ENCODE data around the gene GALNT17.
"Not testable (repeated sequence)": the region's sequence is repeated elsewhere in the genome, so short reads cannot be mapped to it uniquely, and the experiment has no call there.

GALNT17 gene

DNA sequence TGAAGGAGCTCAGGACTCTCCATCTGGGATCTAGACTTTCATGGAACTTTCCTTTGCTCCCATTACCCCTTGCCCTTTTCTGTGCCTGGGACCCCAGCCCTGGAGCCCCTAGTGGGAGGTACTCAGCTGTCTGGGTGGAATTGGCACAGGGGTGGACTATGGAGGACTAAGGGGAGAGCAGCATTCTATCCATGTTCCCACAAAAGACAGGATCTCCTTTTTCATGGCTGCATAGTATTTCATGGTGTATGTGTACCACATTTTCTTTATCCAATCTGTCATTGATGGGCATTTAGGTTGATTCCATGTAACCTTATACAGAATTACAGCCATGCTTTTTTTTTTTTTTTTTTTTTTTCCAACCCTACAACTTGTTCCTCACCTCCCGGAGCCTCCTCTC, 89.1 kb downstream of the GALNT17 start:
- in situ Hi-C loops (cut with MboI; ENCODE audit: low pct_unique_long_range_greater_than_20kb, low sequenced_read_pairs), result no loop called here
- no peak for DNase-seq

DNA sequence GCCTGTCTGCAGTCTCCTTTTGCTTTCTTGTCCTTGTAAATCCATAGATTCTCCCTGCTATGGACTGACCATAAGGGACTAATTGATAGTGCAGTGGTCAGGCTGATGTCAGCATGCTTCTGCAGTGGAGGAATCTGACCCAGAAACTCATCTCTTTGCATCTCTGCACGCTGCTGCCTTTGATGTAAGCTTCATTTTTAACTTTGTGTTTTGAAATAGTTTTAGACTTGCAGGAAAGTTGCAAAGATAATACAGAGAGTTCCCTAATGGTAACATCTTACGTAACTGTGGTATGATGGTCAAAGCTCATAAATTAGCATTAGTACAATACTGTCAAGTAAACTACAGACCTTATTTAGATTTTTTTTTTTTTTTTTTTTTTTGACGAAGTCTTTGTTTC, 89.6 kb downstream of the GALNT17 start:
- DNase-seq, result no peak
- in situ Hi-C loops (cut with MboI; ENCODE audit: low pct_unique_long_range_greater_than_20kb, low sequenced_read_pairs), result no loop called here

DNA sequence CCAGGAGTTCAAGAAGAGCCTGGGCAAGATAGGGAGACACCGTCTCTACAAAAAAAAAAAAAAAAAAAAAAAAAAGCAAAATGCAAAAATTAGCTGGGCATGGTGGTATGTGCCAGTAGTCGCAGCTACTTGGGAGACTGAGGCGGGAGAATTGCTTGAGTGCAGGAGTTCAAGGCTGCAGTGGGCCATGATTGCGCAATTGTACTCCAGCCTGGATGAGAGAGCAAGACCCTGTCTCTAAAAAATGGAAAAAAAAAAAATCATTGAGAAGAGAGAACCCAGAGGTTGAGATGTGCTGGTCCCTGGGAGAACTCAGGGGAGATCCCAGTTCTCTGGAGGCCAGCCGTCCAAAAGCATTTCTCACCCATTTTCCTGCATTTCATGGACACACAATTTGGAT, 95.2 kb downstream of the GALNT17 start:
- no peak for DNase-seq
- in situ Hi-C loops (cut with MboI; ENCODE audit: low pct_unique_long_range_greater_than_20kb, low sequenced_read_pairs), result no loop called here

DNA sequence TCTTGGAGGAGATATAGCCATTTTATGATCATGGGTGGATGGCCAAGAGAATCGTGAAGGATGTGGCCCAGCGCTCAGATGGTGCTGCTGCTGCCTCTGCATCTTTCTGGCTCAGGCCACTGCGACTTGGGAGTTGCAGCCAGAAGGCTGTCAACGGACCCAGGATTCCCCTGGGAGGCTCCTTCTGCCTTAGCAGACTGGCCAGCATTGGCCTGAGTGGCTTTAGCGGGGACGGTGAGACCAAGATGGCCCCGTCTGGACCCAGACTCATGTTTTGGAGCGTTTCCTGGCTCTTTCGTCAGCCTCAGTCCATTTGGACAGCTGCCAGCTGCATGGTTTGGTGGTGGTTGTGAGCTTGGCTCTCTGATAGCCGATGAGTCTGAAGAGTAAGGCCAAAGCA, 97.2 kb downstream of the GALNT17 start:
- DNase-seq, result no peak
- in situ Hi-C loops (cut with MboI; ENCODE audit: low pct_unique_long_range_greater_than_20kb, low sequenced_read_pairs), result no loop called here

DNA sequence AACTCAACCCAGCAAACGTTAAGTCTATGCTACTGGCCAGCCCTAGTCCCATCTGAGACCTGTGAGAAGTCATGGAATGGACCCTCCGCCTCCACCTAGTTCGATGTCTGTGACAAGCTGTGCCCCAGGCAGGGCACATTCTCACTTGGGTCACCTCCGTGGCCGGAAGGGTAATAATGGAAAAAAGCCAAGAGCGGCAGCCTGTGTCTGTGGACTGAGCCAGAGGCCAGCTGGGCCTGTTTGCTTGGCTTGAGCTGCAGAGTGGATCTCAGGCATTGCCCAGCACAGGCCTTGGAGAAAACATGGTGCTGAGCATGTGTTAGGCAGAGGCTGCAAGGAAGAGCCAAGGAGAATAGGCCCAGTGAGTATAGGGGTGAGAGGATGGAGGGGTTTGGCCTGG, 97.8 kb downstream of the GALNT17 start:
- in situ Hi-C loops (cut with MboI; ENCODE audit: low pct_unique_long_range_greater_than_20kb, low sequenced_read_pairs), result no loop called here
- no peak for DNase-seq

DNA sequence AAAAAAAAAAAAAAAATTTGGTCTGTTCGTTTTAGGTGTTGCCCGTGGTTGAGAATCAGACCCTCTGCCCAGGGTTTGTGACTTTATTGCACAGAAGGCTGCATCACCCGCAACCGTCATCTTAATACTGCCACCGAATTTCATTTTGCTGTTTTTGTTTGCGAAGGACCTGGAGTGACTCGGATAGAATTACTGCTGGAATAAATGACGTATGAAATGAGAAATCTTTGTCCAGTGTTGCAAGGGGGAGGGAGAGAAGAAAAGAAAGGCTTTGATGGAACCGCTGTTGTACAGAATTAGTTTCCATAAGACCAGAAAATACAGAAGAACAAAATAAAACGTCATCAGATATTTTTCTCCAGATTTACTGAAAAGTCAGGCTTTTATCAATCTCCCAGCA, 103.3 kb downstream of the GALNT17 start:
- no peak for DNase-seq
- in situ Hi-C loops (cut with MboI; ENCODE audit: low pct_unique_long_range_greater_than_20kb, low sequenced_read_pairs), result no loop called here

DNA sequence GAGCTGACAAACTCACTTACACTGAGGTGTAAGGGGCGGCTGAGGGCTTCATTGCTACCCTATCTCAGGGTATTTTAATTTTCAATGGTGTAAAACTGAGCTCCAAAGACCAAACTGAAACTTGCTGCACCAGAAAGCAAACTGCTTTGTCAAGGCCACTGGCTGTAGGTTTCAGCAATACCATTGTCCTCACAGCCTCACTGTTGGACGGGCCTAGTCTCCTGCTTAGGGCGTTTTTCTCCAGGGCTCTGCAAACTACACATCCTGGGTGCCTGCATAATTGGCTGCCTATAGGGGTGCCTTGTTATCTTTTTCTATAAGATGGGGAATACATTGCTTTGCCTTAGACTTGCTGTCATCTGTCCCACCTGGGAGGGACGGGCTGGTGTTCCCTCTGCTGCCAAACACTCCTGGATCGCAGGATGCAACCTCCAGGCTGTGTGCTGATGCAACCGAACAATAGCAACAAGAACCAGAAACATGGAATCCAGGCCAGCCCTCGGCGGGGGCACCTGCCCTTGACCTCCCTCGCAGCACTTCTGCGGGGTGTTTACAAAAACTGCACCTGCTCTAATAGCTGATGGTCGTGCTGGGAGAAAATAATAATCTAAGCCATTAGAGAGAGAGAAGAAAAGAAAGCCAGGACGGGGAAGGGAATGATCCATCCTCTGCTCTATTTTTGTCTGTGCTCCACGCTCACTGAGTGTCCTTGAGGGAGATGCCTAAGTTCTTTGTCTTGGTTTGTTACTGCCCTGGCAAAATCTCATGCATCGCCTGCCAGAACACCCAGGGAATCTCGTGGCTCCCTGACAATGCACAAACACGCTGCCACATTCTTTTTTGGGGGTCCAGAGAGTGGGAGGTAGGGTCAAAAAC, 104.5 kb downstream of the GALNT17 start:
- in situ Hi-C loops (cut with MboI; ENCODE audit: low pct_unique_long_range_greater_than_20kb, low sequenced_read_pairs), result no loop called here
- no peak for DNase-seq

DNA sequence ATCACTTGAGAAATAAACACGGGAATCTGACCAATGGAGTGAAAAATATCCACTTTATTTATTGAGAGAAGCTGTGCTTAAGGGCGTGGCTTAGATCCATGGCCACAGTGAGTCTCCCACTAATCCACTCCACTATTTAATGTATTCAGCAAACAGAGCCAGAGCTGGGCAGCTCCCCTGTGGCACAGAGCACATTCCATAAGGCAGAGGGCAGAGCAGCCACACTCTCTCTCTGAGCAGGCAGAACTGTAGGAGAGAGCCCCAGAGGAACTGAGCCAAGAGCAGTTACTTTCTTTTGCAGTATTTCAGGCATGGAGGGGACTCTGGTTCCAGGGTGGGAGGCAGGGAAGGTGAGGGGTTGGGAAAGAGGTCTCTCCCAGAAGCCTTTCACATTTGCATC, 106.0 kb downstream of the GALNT17 start:
- DNase-seq, result no peak
- in situ Hi-C loops (cut with MboI; ENCODE audit: low pct_unique_long_range_greater_than_20kb, low sequenced_read_pairs), result no loop called here

DNA sequence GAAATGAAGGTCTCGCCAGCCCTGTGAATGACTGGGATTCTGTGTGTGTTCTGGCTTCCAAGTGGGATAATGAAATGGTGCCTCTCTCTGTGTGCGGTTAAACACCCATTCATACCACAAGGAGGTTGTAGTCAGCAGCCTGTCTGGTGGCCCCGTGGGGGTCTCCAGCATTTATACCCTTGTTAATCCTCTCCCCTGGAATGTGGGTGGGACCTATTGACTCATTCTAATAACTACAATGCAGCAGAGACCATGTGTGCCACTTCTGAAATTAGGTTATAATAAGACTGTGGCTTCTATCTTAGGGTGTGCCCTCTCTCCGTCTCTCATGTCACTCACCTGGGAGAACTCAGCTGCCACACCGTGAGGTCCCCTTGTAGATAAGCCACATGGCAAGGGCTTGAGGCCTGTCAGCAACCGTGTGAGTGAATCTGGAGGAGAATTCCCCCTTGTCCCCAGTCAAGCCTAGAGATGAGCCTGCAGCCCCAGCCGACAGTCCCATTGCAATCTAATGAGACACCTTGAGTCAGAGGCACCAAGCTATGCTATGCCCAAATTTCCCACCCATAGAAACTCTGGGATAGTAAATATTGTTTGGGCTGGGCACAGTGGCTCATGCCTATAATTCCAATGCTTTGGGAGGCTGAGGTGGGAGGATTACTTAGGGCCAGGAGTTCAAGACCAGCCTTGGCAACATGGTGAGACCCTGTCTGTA, 106.8 kb downstream of the GALNT17 start:
- in situ Hi-C loops (cut with MboI; ENCODE audit: low pct_unique_long_range_greater_than_20kb, low sequenced_read_pairs), result no loop called here
- no peak for DNase-seq

DNA sequence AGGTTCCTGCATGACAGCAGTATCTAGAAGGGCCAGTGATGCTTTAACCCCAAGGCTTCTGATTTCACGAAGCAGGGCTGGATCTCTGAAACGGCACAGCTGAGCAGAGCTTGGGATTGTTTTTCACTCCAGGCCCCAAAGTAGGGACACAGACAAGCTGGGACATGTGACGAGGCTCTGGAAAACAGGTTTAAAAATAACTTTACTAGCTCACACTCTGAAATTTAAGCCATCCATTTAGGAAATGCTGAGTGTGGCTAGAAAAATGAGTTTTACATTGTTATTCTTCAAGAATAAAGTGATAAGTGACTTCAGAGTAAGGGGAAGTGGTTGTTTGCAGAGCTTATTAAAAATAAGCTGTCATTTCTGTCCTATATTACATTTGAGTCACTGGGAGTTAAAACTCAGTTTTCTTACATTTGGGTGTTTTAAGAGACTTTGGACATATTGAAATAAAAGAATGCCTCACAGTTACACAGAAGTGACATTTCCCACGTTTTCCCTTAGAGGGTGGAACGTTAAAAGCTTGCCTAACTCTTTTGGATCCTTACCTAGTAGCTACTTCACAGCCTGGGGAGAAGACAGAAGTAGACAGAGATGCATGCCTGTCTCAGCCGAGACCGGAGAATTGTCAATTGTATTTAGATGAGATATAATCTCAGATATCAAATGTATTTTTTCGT, 107.8 kb downstream of the GALNT17 start:
- no peak for DNase-seq
- in situ Hi-C loops (cut with MboI; ENCODE audit: low pct_unique_long_range_greater_than_20kb, low sequenced_read_pairs), result no loop called here

DNA sequence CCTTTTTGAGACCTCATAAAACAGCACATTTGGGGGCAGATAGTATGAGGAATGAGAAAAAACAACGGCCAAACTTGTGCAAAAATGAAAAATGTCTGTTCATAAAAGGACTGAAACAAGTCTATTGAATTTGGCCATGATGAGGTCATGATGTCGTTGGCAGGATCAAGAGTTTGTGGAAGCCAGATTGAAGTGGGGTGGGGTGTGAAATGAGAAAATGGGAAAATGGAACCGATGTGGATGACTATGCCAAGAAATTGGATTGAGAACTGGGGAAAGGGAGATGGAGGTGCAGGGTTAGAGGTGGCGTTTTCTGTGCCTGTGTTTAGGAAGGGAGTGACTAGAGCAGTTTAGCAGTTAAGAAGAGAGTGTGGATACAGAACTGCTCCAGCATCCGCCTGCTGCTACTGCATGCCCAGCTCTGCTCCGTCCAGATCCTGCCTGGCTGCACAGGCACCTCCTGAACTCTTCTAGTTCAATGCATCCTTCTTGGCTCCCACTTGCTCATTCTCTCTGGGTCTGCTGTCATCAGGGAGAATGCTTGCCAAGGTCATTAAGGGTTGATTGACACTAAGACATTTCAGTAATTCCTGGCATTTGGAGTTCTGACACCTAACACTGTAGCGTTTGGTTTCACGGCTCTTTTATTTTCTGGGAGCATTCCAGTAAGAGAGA, 111.9 kb downstream of the GALNT17 start:
- in situ Hi-C loops (cut with MboI; ENCODE audit: low pct_unique_long_range_greater_than_20kb, low sequenced_read_pairs), result no loop called here
- DNase-seq, result no peak

DNA sequence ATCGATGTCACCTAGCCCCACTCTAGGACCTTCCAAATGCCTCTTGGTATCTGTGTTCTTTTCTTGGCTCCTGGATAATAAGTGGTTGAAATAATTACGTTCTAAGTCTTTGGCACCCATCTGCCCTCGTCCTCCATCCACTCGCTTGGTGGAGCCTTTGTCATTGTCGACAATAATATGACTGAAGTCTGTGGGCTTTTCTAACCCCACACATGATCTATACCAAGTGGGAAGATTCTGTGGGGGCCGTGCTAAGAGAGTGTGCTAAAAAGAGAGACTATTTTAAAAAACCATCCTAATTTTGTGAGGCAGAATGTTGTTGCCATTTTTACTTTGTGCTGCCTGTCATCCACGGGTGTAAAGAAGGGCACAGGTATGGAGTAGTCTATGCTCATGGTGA, 113.1 kb downstream of the GALNT17 start:
- in situ Hi-C loops (cut with MboI; ENCODE audit: low pct_unique_long_range_greater_than_20kb, low sequenced_read_pairs), result no loop called here
- DNase-seq, result no peak

DNA sequence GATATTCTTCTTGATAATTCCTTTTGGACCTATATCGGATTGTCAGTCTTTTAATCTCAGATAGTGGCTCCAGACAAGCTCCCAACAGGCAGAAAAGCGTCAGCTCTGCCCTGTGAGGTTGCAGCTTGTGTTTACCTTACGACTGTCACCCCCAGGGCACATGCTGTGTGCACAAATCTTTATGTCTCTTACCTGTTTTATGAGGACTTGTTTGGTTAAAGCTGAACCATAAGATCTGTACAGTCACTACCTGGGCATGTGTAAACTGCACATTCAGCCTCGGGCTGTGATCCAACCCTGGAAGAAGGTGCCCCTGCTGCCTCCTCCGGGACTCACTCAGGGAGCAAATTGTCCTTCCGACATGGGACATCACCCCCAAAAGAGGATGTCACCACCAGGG, 119.8 kb downstream of the GALNT17 start:
- in situ Hi-C loops (cut with MboI; ENCODE audit: low pct_unique_long_range_greater_than_20kb, low sequenced_read_pairs), result no loop called here

DNA sequence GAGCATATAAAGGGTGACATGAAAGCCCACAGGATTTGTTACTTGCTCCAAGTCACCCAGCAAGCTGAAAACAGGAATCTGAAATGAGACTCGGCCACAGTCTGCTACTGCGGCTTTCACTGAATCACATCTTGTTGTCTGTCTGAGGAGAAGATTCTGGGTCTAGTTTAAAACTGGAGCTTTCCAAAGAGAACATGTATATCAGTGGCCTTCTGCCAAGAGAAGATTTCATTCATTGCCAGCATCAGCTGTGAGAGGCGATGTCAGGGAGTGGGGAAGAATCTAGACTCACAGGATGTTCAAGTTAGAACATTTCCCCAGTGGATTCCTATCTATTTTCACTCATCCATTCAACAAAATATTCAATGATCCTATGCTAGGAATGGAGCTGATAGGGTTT, 122.8 kb downstream of the GALNT17 start:
- DNase-seq, result no peak
- in situ Hi-C loops (cut with MboI; ENCODE audit: low pct_unique_long_range_greater_than_20kb, low sequenced_read_pairs), result no loop called here

More for the DNA sequence above, 119.8 kb downstream of the GALNT17 start:
- no peak for DNase-seq

DNA sequence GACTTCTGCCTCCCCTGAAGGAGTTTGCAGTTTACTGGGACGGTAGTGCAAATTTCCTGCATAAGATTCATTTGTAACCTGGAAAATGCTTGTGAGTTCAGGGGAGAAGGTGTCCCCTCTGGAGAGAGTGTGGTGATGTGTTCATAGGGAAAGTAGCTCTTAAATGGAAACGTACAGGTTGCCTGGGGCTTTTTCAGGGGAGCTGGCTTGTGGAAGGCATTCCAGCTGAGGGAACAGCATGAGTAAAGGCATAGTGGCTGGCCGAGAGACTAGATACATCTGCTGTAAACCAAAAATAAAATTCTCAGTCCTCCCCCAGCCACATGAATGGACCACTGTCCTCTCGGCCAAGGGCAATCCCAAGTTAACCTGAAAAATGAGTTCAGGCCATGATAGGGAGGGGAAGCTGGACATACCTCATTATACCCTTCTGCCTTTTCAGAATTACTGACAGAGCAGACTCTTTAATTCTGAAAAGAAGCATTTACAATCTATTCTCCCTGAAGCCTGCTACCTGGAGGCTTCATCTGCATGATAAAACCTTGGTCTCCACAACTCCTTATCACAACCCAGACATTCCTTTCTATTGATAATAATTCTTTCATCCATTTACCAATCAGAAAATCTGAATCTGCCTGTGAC, 123.7 kb downstream of the GALNT17 start:
- DNase-seq, result no peak
- in situ Hi-C loops (cut with MboI; ENCODE audit: low pct_unique_long_range_greater_than_20kb, low sequenced_read_pairs), result no loop called here

DNA sequence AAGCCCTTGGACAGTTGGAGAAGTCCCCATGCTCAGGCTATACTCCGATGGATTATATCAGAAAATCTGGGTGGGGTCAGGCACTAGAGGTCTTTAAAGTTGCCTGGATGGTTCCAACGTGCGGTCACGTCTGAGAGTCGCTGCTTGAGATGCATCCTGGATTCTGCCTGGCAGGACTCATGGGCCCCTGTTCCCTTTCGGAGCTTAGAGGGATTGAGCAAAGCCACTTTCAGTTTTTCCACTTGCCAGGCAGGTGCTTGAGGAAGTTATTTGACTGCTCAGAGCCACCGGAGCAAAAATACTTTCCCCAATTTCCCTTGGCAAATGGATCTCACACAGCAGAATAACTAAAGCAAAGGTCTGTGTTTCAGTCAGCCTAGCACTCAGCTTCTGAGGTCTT, 129.1 kb downstream of the GALNT17 start:
- no peak for DNase-seq
- in situ Hi-C loops (cut with MboI; ENCODE audit: low pct_unique_long_range_greater_than_20kb, low sequenced_read_pairs), result no loop called here

DNA sequence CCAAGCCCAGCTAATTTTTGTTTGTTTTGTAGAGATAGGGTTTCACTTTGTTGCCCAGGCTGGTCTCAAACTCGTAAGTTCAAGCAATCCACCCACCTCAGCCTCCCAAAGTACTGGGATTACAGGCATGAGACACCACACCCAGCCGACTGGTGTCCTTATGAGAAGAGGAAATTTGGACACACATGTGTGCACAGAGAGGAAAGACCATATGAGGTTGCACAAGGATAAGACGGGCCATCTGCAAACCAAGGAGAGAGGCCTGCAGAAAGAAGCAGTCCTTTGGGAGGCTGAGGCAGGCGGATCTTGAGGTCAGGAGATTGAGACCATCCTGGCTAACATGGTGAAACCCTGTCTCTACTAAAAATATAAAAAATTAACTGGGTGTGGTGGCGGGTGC, 130.9 kb downstream of the GALNT17 start:
- DNase-seq; in situ Hi-C loops (cut with MboI; ENCODE audit: low pct_unique_long_range_greater_than_20kb, low sequenced_read_pairs): not testable (repeated sequence)

DNA sequence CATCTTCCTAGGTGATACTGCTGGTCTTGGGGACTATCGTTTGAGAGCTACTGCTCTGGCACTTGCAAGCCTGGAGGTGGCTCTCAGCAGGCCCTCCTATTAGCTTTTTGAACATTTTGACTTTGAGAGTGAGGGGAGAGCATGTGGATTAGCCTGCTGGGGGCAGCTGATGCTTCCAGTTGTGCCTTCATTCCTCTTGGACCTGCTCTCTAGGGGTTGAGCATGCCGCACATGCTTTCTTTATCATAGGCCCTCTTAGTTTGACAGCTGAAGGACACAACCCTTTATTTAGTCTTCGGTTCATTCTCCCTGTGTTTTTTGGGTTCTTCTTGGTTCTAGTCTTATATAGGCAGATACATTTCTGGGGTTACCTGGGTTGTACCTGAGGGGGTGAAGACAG, 132.1 kb downstream of the GALNT17 start:
- in situ Hi-C loops (cut with MboI; ENCODE audit: low pct_unique_long_range_greater_than_20kb, low sequenced_read_pairs), result no loop called here
- no peak for DNase-seq

DNA sequence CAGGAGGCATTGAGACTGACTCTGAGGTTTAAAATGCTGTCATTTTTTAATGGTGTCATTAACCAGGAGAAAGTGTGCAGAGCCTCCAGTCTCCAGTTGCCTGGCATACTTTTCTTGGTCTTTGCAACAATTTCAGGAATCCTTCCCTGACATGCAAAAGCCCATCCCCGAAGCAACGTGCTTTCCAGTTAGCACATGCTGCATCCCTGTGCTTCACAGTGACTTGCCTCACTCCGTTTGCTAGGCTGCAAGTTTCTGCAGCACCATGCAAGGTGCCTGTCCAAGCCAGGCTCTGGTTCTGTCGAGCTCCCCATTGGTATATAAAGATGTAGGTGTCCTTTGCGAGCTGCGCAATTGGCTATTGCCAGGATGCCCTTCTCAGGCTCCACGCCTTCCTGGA, 135.0 kb downstream of the GALNT17 start:
- in situ Hi-C loops (cut with MboI; ENCODE audit: low pct_unique_long_range_greater_than_20kb, low sequenced_read_pairs), result no loop called here
- DNase-seq, result no peak
